ENCODE results near the gene HNF4A.

HNF4A gene

GRCh38 chr20:44483112-44483511 is 127.6 kb downstream of the HNF4A start:
- no peak overlapping the region for H3K4me3 ChIP-seq (ENCODE audit: control insufficient read depth, low read depth, low read length)
- no peak for TF ChIP-seq CTCF (conservative IDR thresholded peaks at IDR 0.05; ENCODE audit: control insufficient read depth, insufficient read depth, low read depth, low read length)
- DNase-seq (ENCODE audit: low read depth), result no peak

Data from fibroblast of mammary gland (primary cell).